ENCODE data around the gene BAG5.
"Not testable (repeated sequence)": the region's sequence is repeated elsewhere in the genome, so short reads cannot be mapped to it uniquely, and the experiment has no call there.

BAG5 gene

GRCh38 chr14:103562429-103563225 lies at the start of gene BAG5, which contains the start of gene COA8:
BAG5 (minus strand) TSS chr14:103562657; CDS start chr14:103561164, 1,493 bp downstream.
COA8 (plus strand) TSS chr14:103562960; CDS start chr14:103563002, 42 bp downstream.
- DNase-seq: peak; percentile 90

GRCh38 chr14:103611215-103611614 lies 48.8 kb upstream of the BAG5 start:
- no peak for DNase-seq

DNA sequence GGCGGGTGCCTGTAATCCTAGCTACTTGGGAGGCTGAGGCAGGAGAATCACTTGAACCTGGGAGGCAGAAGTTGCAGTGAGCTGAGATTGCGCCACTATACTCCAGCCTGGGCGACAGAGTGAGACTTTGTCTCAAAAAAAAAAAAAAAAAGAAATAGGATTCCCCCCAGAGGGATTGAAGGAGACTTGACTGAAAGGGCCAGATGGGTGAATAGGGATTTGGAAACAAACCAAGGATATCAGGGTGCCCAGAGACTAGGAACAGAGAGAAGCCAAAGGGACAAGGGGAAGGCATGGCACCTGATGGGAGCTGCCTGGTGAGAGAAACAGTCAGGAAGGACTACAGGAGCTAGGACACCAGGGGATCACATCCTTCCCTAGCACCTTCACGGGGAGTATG lies 46.6 kb upstream of the BAG5 start:
- DNase-seq: not testable (repeated sequence)

DNA sequence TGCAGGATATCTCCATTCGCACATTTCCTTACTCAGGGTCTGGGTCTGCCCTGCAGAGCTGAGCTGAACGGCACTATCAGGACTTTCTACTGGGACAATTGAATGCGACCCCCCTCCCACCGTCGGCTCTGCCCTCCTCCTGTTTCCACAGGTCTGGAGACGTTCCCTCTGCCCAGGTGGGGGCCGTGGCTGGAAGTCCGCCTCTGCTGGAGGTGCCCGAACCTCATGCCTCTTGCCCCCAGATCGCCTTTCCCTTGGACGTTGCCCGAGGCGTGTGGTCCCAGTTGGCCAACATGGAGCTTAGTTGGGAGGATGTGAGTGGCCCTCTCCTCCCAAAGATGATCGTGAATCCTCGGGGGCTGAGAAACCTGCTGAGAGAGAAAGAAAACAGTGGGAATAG lies 45.4 kb upstream of the BAG5 start:
- no peak for DNase-seq

- peak; percentile 53 for DNase-seq
Measured at GRCh38 chr14:103606963-103607668, 44.7 kb upstream of the BAG5 start.

DNA sequence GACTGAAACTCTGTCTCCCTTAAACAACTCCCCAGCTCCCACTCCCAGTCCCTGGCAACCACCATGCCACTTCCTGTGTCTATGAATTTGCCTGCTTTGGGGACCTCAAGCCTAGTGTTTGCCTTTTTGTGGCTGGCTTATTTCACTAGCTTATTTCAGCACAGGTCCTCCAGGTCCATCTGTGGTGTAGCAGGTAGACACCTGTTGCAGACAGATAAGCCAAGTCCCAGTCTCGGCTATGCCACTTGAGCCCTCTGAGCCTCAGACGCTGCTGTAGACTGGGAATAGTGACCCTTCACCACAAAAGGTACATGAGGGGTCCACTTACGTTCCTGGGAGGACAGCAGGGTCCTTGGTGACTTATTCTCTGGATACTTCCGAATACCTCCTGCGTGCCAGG lies 42.2 kb upstream of the BAG5 start:
- no peak for DNase-seq

DNA sequence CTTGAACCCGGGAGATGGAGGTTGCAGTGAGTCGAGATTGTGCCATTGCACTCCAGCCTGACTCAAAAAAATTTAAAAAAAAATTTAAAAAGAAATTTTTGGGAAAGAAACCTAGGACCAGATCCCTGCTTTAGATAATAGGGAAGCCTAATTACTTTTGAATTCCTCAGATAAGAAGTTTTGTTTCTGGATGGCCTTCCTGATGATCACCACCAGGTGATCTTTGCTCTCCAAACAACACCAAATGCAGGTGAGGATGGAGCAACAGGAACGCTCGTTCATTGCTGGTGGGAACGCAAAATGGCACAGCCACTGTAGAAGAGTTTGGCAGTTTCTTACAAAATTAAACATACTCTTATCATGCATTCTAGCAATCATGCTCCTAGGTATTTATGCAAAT lies 38.0 kb upstream of the BAG5 start:
- DNase-seq: no peak

GRCh38 chr14:103597623-103598377 lies 35.3 kb upstream of the BAG5 start:
- no peak for DNase-seq

DNA sequence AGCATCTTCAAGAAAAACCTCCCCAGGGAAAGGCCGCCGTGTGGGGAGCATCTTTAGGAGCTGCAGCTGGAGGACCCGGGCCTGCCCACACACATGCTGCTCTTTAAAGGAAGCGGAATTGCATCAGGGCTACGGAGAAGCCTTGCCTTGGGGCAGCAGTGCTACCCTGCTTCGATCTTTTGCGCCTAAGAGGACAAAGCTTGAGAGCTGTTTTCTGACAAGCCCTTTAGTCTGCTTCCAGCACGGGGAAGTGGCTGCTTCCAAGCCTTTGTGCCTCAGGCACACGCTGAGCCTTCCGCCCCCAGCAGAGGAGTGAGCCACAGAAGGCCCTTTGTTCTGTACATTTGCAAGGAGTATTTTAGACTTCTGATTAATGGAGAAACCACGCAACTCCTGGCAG lies 31.8 kb upstream of the BAG5 start:
- no peak for DNase-seq

DNA sequence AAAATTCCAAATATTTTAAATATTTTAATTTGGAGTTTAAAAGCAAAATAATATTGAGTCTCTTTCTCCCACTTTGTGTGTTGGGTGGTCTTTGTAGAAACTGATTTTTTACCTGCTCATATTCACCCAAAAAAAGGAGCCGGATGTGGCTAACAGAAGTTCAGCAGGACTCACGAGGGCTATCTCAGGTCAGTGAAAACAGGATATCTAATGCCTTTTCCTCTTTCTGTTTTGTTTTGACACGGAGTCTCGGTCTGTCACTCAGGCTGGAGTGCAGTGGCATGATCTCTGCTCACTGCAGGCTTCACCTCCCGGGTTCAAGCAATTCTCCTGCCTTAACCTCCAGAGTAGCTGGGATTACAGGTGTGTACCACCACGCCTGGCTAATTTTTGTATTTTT lies 31.1 kb upstream of the BAG5 start:
- DNase-seq: no peak

GRCh38 chr14:103584326-103584915 lies 22.0 kb upstream of the BAG5 start:
- no peak for DNase-seq

GRCh38 chr14:103581954-103582703 lies 19.7 kb upstream of the BAG5 start:
- DNase-seq: no peak

GRCh38 chr14:103581206-103581605 lies 18.7 kb upstream of the BAG5 start:
- no peak for DNase-seq

- no peak for DNase-seq
Measured at GRCh38 chr14:103578401-103579075, 16.1 kb upstream of the BAG5 start.

- no peak for DNase-seq
Measured at GRCh38 chr14:103576371-103577024, 14.0 kb upstream of the BAG5 start.

DNA sequence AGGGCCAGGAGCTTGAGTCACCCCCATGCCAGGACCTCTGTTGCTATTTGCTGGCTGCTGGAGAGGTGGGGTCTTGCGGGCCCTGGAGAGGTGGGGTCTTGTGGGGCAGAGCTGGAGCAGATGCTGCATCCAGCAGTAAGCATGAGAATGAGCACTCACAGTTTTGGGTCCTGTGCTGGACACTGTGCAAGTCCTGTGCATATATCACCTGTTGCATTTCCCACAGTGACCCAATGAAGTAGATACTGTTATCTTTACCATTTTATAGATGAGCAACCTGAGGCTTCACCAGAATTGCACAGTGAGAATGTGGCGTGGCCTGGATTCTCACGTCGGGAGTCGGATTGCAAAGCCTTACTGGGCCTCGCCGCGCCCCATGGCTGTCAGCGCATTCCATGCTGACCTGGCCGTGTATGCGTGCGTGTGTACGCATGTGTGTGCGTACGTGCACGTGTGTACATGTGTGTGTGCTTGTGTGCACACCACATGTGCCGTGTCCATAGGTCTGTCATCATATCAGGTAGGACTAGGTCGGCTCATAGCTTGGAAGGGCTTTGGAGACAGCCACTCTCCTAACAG lies 12.3 kb upstream of the BAG5 start:
- DNase-seq: no peak

DNA sequence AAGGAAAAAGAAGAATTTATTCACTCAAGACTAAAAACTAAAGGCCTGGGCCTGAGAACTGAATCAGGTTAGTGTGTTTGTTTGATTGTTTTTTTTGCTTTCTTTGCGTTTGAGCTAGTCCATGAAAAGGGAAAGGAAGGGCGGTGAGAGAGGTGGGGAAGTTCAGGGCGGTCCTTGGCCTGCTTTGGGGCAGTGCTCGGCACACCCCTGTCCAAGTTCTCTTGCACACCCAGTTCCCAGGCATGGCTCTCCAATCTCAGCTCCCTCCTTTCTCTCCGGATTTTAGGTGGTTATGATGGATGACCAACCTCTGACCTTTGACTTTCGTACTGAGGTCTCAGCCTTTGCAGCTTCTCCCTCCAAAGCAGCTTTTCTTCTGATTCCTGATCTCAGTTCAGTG lies 11.6 kb upstream of the BAG5 start:
- DNase-seq: no peak

DNA sequence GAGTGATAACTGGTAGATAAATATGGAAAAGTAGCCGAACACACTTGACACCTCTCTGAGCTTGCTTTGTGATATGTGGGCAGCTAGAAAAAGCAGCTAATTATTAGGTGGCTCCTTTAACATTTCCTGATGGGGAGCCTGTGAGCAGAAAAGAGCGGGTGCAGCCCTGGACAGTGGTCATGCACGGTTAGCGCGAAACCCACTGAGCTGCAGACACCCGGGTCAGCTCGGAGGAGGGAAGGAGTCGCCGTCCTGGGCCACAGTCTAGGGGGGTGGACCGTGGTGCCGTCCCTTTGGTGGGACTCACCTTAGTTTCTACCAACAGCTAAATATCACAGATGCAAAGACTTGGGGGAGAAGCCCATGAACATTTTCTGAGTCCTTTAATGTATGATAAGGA lies 7.0 kb upstream of the BAG5 start:
- no peak for DNase-seq

DNA sequence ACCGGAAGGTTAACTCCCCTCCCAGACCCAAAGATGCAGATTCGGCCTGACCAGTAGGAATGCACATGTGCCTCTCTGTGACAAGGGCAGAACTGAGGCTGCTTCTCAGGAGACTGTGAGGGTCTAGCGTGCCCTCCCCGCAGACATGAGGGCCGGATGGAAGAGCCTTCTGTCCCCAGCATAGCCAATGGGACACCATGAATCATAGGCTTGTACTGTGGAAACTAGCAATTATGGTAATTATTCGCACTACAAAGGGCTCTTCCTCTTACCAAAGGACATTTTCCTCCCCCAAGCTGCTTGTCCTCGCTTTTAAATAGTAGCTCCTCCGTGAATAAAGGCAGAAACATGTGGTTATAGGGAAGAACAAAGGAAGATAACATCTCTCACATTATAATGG lies 6.5 kb upstream of the BAG5 start:
- DNase-seq: no peak

- no peak for DNase-seq
Measured at GRCh38 chr14:103563844-103564505, 1.5 kb upstream of the BAG5 start.
